Spinal cord (tissue), 4 donors: ENCODE results near the gene AGBL4. TPM values are rescaled to one million over a fixed set of nuclear protein-coding genes. Genes with fewer than 3 reads are reported as not detected.

Source experiments
- polyA plus RNA-seq, 2 donors: library from polyadenylated mRNA; unstranded; fragments of 120-200 nt; gene quantifications; one replicate each; pipeline ENCODE4 v1.2.1, GENCODE V29; 2013; ENCODE audit not compliant: insufficient read length in 2 of 2
- small RNA-seq: library from RNA; depleted of rRNA; stranded (forward); fragments of <200 nt; gene quantifications from one replicate; pipeline ENCODE3, GENCODE V24; 2014; ENCODE audit warnings: low replicate concordance
- total RNA-seq, 2 donors: library from RNA; depleted of rRNA in 1 of 2; stranded (reverse); fragments of 120-200 nt in 1 of 2; fragments of >200 nt in 1 of 2; gene quantifications; one replicate each; pipeline versions ENCODE4 v1.2.3 to v1.2.4, GENCODE V29; 2013 to 2014

Gene AGBL4
- total and polyA plus RNA-seq, 4 donors: 3.8 to 6.8 (median 4.7) TPM

Small RNA genes lying within 50 kb of the gene (small RNA-seq; reads per million reads assigned to genes)
- not detected for gene AL390023.1

Other genes with a start within 250 kb of the AGBL4 start
- 10 to 100 TPM; 24.8 to 77.4 TPM for gene ELAVL4, start 85.0 kb upstream of the AGBL4 start, total RNA-seq
- gene ELAVL4, start 85.0 kb upstream of the AGBL4 start, polyA plus RNA-seq: 10 to 100 TPM; 60.2 to 76.8 TPM